OCI-LY1 (cell line): ENCODE measurements around the gene OBSL1.

Experiments used
- H2AFZ ChIP-seq: fragments of 200-600 bp; sonication (generic), shearing (Covaris generic); 2 replicates; pipeline ENCODE4 v1.6.0; 2014; ENCODE audit warnings: antibody characterized with exemption, mild to moderate bottlenecking, low read length
- H3F3A ChIP-seq: fragments of 200-600 bp; sonication (generic), shearing (Covaris generic); 2 replicates; pipeline ENCODE4 v1.6.0; 2014; ENCODE audit warnings: mild to moderate bottlenecking, antibody characterized with exemption, low read length, moderate library complexity; ENCODE audit not compliant: insufficient read depth
- H3K27ac ChIP-seq: fragments of 200-600 bp; sonication (generic); 2 replicates; pipeline ENCODE4 v1.5.1; 2014; ENCODE audit warnings: low read length, mixed run types, mild to moderate bottlenecking, low read depth; ENCODE audit not compliant: poor library complexity, severe bottlenecking
- H3K27me3 ChIP-seq: fragments of 200-600 bp; sonication (generic); 2 replicates; pipeline ENCODE4 v1.6.0; 2014; ENCODE audit warnings: antibody characterized with exemption, mild to moderate bottlenecking, low read length, moderate library complexity; ENCODE audit not compliant: insufficient read depth
- H3K36me3 ChIP-seq: fragments of 200-600 bp; sonication (generic); 2 replicates; pipeline ENCODE4 v1.6.1; 2014; ENCODE audit warnings: mild to moderate bottlenecking, antibody characterized with exemption, low read length, moderate library complexity, mixed read lengths; ENCODE audit not compliant: insufficient read depth
- H3K4me1 ChIP-seq: fragments of 200-600 bp; sonication (generic); 2 replicates; pipeline ENCODE4 v1.5.1; 2014; ENCODE audit warnings: mild to moderate bottlenecking, low read length, moderate library complexity; ENCODE audit not compliant: insufficient read depth, severe bottlenecking
- H3K4me2 ChIP-seq: fragments of 200-600 bp; sonication (generic), shearing (Covaris generic); 2 replicates; pipeline ENCODE4 v1.6.1; 2014; ENCODE audit warnings: low read length
- H3K4me3 ChIP-seq: fragments of 200-600 bp; sonication (generic); 2 replicates; pipeline ENCODE4 v1.5.1; 2014; ENCODE audit warnings: low read length, low read depth, mild to moderate bottlenecking, mixed read lengths; ENCODE audit not compliant: poor library complexity, severe bottlenecking
- H3K79me2 ChIP-seq: fragments of 200-600 bp; shearing (Covaris generic); 2 replicates; pipeline ENCODE4 v1.6.1; 2016; ENCODE audit warnings: mixed run types, low read length, mixed read lengths; ENCODE audit not compliant: insufficient read depth
- H3K9ac ChIP-seq: fragments of 200-600 bp; sonication (generic), shearing (Covaris generic); 2 replicates; pipeline ENCODE4 v1.6.1; 2014; ENCODE audit warnings: mild to moderate bottlenecking, low read length, mixed read lengths
- H3K9me2 ChIP-seq: fragments of 200-600 bp; sonication (generic), shearing (Covaris generic); 2 replicates; pipeline ENCODE4 v1.6.1; 2014; ENCODE audit warnings: low read depth, mild to moderate bottlenecking, low read length, mixed read lengths
- H3K9me3 ChIP-seq: fragments of 200-600 bp; shearing (Covaris generic); 2 replicates; pipeline ENCODE4 v1.6.1; 2014; ENCODE audit warnings: low read length, mixed read lengths
- H4K20me1 ChIP-seq: fragments of 200-600 bp; sonication (generic), shearing (Covaris generic); 2 replicates; pipeline ENCODE4 v1.6.0; 2016; ENCODE audit warnings: mild to moderate bottlenecking, low read length; ENCODE audit not compliant: insufficient read depth
- CTCF ChIP-seq: fragments of 200-600 bp; sonication (generic), shearing (Covaris generic); IDR thresholded peaks from 2 replicates; pipeline ENCODE4 v1.5.1; 2017; ENCODE audit warnings: mild to moderate bottlenecking, antibody characterized with exemption, low read length, moderate library complexity, mixed read lengths
- EZH2 ChIP-seq: fragments of 200-600 bp; sonication (generic), shearing (Covaris generic); IDR thresholded peaks from 2 replicates; pipeline ENCODE4 v1.8.0; 2017; ENCODE audit warnings: borderline replicate concordance, mixed run types, mild to moderate bottlenecking, antibody characterized with exemption, low read length, moderate library complexity, mixed read lengths

The OBSL1 gene

DNA sequence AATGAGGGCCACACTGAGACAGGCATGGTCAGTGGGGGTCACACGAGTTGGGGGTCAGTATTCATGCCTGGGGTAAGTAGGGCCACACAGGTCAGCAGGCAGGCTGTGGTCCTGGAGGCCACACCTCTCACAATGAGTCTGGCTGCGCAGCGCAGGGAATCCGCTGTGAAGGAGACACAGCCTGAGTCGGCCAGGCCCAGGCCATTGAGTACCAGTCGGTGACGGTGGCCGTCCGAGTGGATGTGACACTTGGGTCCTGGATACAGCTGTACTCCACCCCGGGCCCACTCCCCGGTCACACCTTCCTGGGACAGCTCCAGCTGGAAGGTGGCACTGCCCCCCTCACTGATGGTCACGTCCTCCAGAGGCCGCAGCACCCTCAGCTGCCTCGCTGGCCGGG is 17.0 kb downstream of the OBSL1 start:
- Histone ChIP-seq H3K9me3 (no peaks in the 10 kb centered on the region), H3K4me2 (no peak overlapping the region)
- TF ChIP-seq EZH2 = no peak
- no peak for TF ChIP-seq CTCF

GRCh38 chr2:219553463-219553963 is 17.8 kb downstream of the OBSL1 start:
- no peaks in the 10 kb centered on the region for H3K79me2 ChIP-seq
- no peaks in the 10 kb centered on the region for H4K20me1 ChIP-seq
- H3K4me3 ChIP-seq = no peak overlapping the region
- TF ChIP-seq EZH2 (no peak), CTCF (no peak)
- H3K36me3 ChIP-seq = no peaks in the 10 kb centered on the region
- no peaks in the 10 kb centered on the region for H3K9me3 ChIP-seq
- no peak overlapping the region for H2AFZ ChIP-seq
- H3F3A ChIP-seq = no peaks in the 10 kb centered on the region
- H3K27ac ChIP-seq = no peak overlapping the region
- H3K27me3 ChIP-seq = 0 out of 2 replicates have a peak, but pooled peaks cover 4% of the 10 kb centered on the region
- H3K4me2 ChIP-seq = no peak overlapping the region
- no peaks in the 10 kb centered on the region for H3K9me2 ChIP-seq
- H3K9ac ChIP-seq = no peak overlapping the region
- no peaks in the 10 kb centered on the region for H3K4me1 ChIP-seq

More for the DNA sequence above, 17.0 kb downstream of the OBSL1 start:
- H3F3A ChIP-seq = no peaks in the 10 kb centered on the region
- no peaks in the 10 kb centered on the region for H3K79me2 ChIP-seq
- no peaks in the 10 kb centered on the region for H4K20me1 ChIP-seq
- no peak overlapping the region for H3K4me3 ChIP-seq
- H3K4me1 ChIP-seq = no peaks in the 10 kb centered on the region
- no peaks in the 10 kb centered on the region for H3K36me3 ChIP-seq
- 0 out of 2 replicates have a peak, but pooled peaks cover 4% of the 10 kb centered on the region for H3K27me3 ChIP-seq
- no peak overlapping the region for H2AFZ ChIP-seq
- no peaks in the 10 kb centered on the region for H3K9me2 ChIP-seq
- no peak overlapping the region for H3K27ac ChIP-seq
- H3K9ac ChIP-seq = no peak overlapping the region

DNA sequence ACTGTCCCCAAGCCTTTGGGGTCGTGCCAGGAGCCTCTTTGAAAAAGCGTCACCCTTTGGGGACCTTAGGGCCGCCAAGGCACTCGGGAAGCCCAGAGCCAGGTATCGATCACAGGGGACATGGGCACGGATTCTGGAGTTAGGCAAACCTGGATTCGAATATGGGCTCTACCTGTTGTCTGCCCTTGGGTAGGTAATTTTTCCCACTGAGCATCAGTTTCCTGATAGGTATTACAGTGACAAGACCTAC is 18.2 kb downstream of the OBSL1 start:
- Histone ChIP-seq H3F3A (no peaks in the 10 kb centered on the region), H4K20me1 (no peaks in the 10 kb centered on the region), H3K9ac (no peak overlapping the region), H3K36me3 (no peaks in the 10 kb centered on the region), H3K9me3 (no peaks in the 10 kb centered on the region), H3K9me2 (no peaks in the 10 kb centered on the region), H3K4me1 (no peaks in the 10 kb centered on the region), H3K4me2 (no peak overlapping the region), H3K27me3 (0 out of 2 replicates have a peak, but pooled peaks cover 4% of the 10 kb centered on the region), H3K79me2 (no peaks in the 10 kb centered on the region), H2AFZ (no peak overlapping the region), H3K27ac (no peak overlapping the region), H3K4me3 (no peak overlapping the region)
- TF ChIP-seq CTCF (no peak), EZH2 (no peak)
